ENCODE data around the gene USH1C. TPM values are rescaled to one million over a fixed set of nuclear protein-coding genes. Genes with fewer than 3 reads are reported as not detected.
A peak's percentile ranks its signal among the peaks of the same experiment; 100 is the strongest.

USH1C gene
- total and polyA plus RNA-seq, 8 donors = 0.23 to 1.2 (median 0.59) TPM; not detected in 1

DNA sequence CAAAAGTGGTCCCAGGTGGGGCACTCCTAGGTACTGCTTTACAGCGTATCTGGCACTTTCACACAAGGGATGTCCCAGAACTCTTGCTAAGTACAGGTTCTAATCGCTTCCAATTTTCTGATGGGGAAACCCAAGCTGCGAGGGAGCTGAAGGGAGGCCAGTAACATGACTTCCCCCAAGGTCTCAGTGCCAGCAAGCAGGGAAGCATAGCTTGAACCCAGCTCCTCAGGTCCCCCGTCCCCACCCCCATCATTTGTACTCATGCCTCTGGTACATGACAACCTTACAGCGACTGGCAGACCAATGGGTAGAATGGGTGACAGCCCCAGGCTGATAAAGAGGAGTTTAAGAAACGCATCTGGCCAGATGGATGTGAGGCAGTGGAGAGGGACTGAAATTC, 66.9 kb downstream of the USH1C start:
- H3K4me3 ChIP-seq = no peak overlapping the region
- peaks cover 0 to 12% of the 10 kb centered on the region in 2 donors for H3K4me1 ChIP-seq
- intact Hi-C loops (cut with DNase I) = no loop called here
- H3K27ac ChIP-seq = no peak overlapping the region
- H3K27me3 ChIP-seq = peaks cover 38 to 71% of the 10 kb centered on the region in 2 donors
- TF ChIP-seq, protein P1, sequence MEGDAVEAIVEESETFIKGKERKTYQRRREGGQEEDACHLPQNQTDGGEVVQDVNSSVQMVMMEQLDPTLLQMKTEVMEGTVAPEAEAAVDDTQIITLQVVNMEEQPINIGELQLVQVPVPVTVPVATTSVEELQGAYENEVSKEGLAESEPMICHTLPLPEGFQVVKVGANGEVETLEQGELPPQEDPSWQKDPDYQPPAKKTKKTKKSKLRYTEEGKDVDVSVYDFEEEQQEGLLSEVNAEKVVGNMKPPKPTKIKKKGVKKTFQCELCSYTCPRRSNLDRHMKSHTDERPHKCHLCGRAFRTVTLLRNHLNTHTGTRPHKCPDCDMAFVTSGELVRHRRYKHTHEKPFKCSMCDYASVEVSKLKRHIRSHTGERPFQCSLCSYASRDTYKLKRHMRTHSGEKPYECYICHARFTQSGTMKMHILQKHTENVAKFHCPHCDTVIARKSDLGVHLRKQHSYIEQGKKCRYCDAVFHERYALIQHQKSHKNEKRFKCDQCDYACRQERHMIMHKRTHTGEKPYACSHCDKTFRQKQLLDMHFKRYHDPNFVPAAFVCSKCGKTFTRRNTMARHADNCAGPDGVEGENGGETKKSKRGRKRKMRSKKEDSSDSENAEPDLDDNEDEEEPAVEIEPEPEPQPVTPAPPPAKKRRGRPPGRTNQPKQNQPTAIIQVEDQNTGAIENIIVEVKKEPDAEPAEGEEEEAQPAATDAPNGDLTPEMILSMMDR (IDR thresholded peaks at IDR 0.05) = no peak
- DNase-seq (no peak), ATAC-seq (no peak)
- no peaks in the 10 kb centered on the region for H3K9me3 ChIP-seq
- no peaks in the 10 kb centered on the region for H3K36me3 ChIP-seq

DNA sequence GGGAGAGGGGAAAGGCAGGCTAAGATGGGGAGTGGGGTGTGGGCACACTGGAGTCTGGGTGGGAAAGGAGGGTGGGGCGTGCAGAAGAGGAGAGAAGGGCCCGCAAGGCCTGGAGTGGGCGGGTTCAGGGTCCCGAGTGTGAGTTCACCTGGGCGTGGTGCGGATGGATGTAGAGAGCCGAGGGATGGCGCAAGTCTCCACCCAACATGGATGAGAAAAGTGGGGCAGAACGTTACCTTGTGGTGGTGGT, 67.2 kb downstream of the USH1C start:
- DNase-seq = no peak
- no peak overlapping the region for H3K27ac ChIP-seq
- peaks cover 0 to 12% of the 10 kb centered on the region in 2 donors for H3K4me1 ChIP-seq
- H3K4me3 ChIP-seq = no peak overlapping the region
- intact Hi-C loops (cut with DNase I) = no loop called here
- H3K36me3 ChIP-seq = no peaks in the 10 kb centered on the region
- H3K9me3 ChIP-seq = no peaks in the 10 kb centered on the region
- peaks cover 38 to 71% of the 10 kb centered on the region in 2 donors for H3K27me3 ChIP-seq
- TF ChIP-seq, protein P1 (IDR thresholded peaks at IDR 0.05) = no peak
- no peak for ATAC-seq

DNA sequence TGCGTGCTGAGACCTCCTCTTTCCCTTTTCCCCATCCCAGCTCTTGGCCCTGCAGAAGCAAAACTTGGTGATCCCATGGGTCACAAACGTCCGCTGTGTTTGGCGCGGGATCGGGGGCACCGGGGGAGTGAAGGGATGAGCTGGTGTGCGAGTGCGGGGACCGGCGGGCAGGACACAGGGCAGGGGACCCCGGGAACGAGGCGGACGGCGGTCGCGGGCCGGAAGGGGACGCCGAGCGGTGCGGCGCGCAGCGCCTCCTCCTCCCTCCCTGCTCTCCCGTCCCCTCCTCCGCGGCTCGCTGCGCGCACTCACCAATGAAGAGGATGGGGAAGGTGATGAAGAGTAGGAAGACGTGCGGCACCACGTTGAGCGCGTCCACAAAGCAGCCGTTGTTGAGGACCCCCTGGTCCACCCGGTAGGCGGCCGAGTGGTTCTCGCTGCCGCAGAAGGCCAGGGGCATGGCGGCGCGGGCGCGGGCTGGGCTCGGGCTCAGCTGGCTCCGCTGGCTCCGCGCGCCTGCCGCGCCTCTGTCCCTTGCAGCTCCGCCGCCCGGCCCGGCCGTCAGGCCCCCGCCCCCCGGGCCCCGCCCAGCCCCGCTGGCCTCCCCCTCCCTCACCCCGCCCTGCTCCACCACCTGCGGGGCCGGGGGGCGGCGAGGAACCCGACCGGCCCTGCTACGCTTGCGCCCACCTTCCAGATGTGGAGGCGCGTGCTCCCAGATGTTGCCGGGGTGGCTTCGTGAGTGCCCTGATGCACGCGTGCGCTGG, 67.7 kb downstream of the USH1C start, which contains the start of gene ABCC8:
Gene ABCC8, minus strand, starts transcription at position 529 of the 767 bp plus-strand sequence. Its CDS starts 69 bp downstream, at position 460.
- no peak within 1 kb of the TSS for H3K27ac ChIP-seq
- peak within 1 kb of the TSS in 1 of 2 donors; percentile 1 for H3K4me3 ChIP-seq
- TF ChIP-seq, protein P1 (IDR thresholded peaks at IDR 0.05) = no peak
- H3K9me3 ChIP-seq = no peaks in the 10 kb centered on the region
- H3K36me3 ChIP-seq = no peaks in the 10 kb centered on the region
- peaks cover 38 to 71% of the 10 kb centered on the region in 2 donors for H3K27me3 ChIP-seq
- peak in 1 of 4 donors; percentile 13 for DNase-seq
- intact Hi-C loops (cut with DNase I) = no loop called here
- no peak for ATAC-seq
- H3K4me1 ChIP-seq = peaks cover 0 to 12% of the 10 kb centered on the region in 2 donors

DNA sequence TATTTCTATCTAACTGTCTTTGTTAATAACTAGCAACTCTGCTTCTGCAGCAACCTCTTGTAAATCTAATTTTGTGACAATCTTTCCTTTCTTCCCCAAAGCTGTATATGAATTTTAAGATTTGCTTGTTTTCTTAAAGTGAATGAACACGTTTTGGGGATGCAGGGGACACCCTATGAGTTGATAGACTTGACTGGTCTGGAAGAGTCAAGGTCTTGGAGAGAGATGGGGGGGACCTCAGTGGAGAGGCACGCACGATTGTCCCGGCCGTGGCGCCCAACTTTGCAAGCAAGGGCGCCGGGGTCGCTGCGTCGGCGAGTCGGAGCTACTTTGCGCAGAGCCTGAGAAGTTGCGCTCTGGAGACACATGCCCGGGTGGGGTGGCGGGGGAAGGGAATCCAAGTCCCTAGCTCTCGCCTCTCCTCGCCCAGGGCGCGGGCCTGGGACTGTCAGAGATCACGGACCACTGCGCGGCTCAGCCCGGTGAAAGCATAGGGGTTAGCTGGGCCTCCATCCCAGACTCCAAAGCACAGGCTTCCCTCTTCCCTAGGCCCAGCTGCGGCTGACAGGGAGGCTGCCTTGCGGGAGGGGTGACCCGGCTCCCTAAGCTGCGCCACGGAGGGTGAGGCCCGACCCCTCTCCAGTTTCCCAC, 68.4 kb downstream of the USH1C start:
- H3K27me3 ChIP-seq = peaks cover 38 to 71% of the 10 kb centered on the region in 2 donors
- TF ChIP-seq, protein P1 (IDR thresholded peaks at IDR 0.05) = no peak
- no peaks in the 10 kb centered on the region for H3K9me3 ChIP-seq
- ATAC-seq = no peak
- no peak for DNase-seq
- no peak overlapping the region for H3K27ac ChIP-seq
- H3K36me3 ChIP-seq = no peaks in the 10 kb centered on the region
- H3K4me1 ChIP-seq = peaks cover 0 to 12% of the 10 kb centered on the region in 2 donors
- intact Hi-C loops (cut with DNase I) = no loop called here
- peak overlapping the region in 1 of 2 donors; percentile 1 for H3K4me3 ChIP-seq

DNA sequence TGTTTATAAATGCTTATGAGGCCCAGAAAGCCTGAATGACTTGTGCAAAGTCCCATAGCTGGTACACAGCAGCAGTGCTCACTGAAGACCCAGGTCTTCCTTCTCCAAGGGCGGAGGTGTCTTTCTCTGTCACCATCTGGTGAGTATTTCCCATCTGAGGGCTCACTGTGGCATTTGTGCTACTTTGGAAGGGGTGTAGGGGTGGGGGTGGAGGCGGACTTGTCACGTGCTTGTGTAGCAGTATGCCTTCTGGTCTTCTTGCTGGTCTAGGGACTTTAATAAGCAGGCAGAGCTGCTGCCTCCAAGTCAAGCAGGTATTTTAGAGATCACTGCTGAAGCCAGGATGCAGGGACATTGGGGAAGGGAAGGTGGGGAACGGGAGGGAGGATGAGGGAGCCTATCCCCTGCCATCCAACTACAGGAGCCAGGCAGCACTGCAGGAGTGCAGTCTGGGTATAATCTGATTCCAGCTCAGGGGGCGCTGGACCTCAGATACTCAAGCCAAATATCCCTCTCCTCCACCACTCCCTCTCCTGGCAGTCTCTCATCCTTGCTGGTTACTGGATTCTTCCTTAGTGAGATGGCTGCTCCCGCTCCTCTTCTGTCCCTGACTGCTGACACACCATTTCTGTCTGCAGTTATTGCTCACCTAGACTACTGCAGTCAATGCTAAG, 71.0 kb downstream of the USH1C start:
- H3K27ac ChIP-seq = no peak overlapping the region
- DNase-seq (no peak), ATAC-seq (no peak)
- H3K36me3 ChIP-seq = no peaks in the 10 kb centered on the region
- intact Hi-C loops (cut with DNase I) = no loop called here
- no peak overlapping the region for H3K4me3 ChIP-seq
- H3K4me1 ChIP-seq = peaks cover 0 to 12% of the 10 kb centered on the region in 2 donors
- H3K27me3 ChIP-seq = peaks cover 35 to 58% of the 10 kb centered on the region in 2 donors
- no peaks in the 10 kb centered on the region for H3K9me3 ChIP-seq
- TF ChIP-seq, protein P1 (IDR thresholded peaks at IDR 0.05) = no peak

Data from left lung (tissue), 10 donors.